Skeletal muscle satellite cell (primary cell): ENCODE data around the gene OR2A5. TPM values are rescaled to one million over a fixed set of nuclear protein-coding genes. Genes with fewer than 3 reads are reported as not detected.
"Not testable (repeated sequence)": the region's sequence is repeated elsewhere in the genome, so short reads cannot be mapped to it uniquely, and the experiment has no call there.

Experiments used
- H3K27me3 ChIP-seq: 2 replicates; pipeline ENCODE4 v1.7.0; 2013; ENCODE audit warnings: low read length; ENCODE audit not compliant: control insufficient read depth, insufficient read depth
- H3K36me3 ChIP-seq: 2 replicates; pipeline ENCODE4 v1.7.0; 2013; ENCODE audit warnings: mild to moderate bottlenecking, control low read depth, low read length; ENCODE audit not compliant: insufficient read depth
- H3K4me1 ChIP-seq: 2 replicates; pipeline ENCODE4 v1.7.0; 2013; ENCODE audit warnings: low read length; ENCODE audit not compliant: control insufficient read depth, insufficient read depth
- H3K4me2 ChIP-seq: 2 replicates; pipeline ENCODE4 v1.7.0; 2013; ENCODE audit warnings: mild to moderate bottlenecking, low read length
- H3K4me3 ChIP-seq: 2 replicates; pipeline ENCODE4 v1.7.0; 2013; ENCODE audit warnings: low read length
- H3K9ac ChIP-seq: 2 replicates; pipeline ENCODE4 v1.7.0; 2013; ENCODE audit warnings: mild to moderate bottlenecking, low read depth, low read length, moderate library complexity
- H3K9me3 ChIP-seq: replicated peaks from 2 replicates; pipeline ENCODE4 v1.7.0; 2013; ENCODE audit warnings: mild to moderate bottlenecking, control low read depth, low read length
- total RNA-seq: library from RNA; depleted of rRNA; stranded (reverse); fragments of >200 nt; gene quantifications from 2 replicates; pipeline ENCODE4 v1.2.3, GENCODE V29; 2012; rRNA removed

Gene OR2A5
- not detected in 2 replicates for total RNA-seq

- Histone ChIP-seq H3K9me3 (no peaks in the 10 kb centered on the region), H3K4me1 (no peaks in the 10 kb centered on the region), H3K4me3 (no peak within 1 kb of the TSS), H3K36me3 (no peaks in the 10 kb centered on the region), H3K27me3 (peaks cover 10% of the 10 kb centered on the region), H3K4me2 (no peak within 1 kb of the TSS), H3K9ac (no peak within 1 kb of the TSS)
Measured at GRCh38 chr7:144048648-144049047, at the start of gene OR2A5. OR2A5 (plus strand) TSS chr7:144048948; CDS start chr7:144050402, 1,454 bp downstream.

- no peak within 1 kb of the TSS for H3K4me2 ChIP-seq
- no peaks in the 10 kb centered on the region for H3K9me3 ChIP-seq
- peaks cover 11% of the 10 kb centered on the region for H3K4me1 ChIP-seq
- no peak within 1 kb of the TSS for H3K9ac ChIP-seq
- no peaks in the 10 kb centered on the region for H3K36me3 ChIP-seq
- no peaks in the 10 kb centered on the region for H3K27me3 ChIP-seq
- H3K4me3 ChIP-seq: no peak within 1 kb of the TSS
Measured at GRCh38 chr7:144000020-144000419, 48.7 kb upstream of the OR2A5 start, which contains the start of gene OR6B1. OR6B1 (plus strand) TSS chr7:144000320; CDS start chr7:144003997, 3,677 bp downstream.

GRCh38 chr7:144001543-144001942 is 47.2 kb upstream of the OR2A5 start:
- H3K36me3 ChIP-seq: no peaks in the 10 kb centered on the region
- H3K4me1 ChIP-seq: peaks cover 11% of the 10 kb centered on the region
- no peaks in the 10 kb centered on the region for H3K27me3 ChIP-seq
- no peak overlapping the region for H3K9ac ChIP-seq
- no peaks in the 10 kb centered on the region for H3K9me3 ChIP-seq
- peak overlapping the region; percentile 67 for H3K4me2 ChIP-seq
- H3K4me3 ChIP-seq: peak overlapping the region; percentile 48

- H3K4me3 ChIP-seq: no peak overlapping the region
- no peaks in the 10 kb centered on the region for H3K27me3 ChIP-seq
- peaks cover 11% of the 10 kb centered on the region for H3K4me1 ChIP-seq
- no peaks in the 10 kb centered on the region for H3K9me3 ChIP-seq
- H3K36me3 ChIP-seq: no peaks in the 10 kb centered on the region
- H3K9ac ChIP-seq: no peak overlapping the region
- no peak overlapping the region for H3K4me2 ChIP-seq
Measured at GRCh38 chr7:144004703-144005102, 44.0 kb upstream of the OR2A5 start.

GRCh38 chr7:144006029-144006691 is 42.6 kb upstream of the OR2A5 start:
- Histone ChIP-seq H3K36me3 (no peaks in the 10 kb centered on the region), H3K4me1 (peaks cover 9% of the 10 kb centered on the region), H3K4me2 (no peak overlapping the region), H3K4me3 (no peak overlapping the region), H3K9me3 (no peaks in the 10 kb centered on the region), H3K9ac (no peak overlapping the region), H3K27me3 (no peaks in the 10 kb centered on the region)

GRCh38 chr7:144006692-144007042 is 42.1 kb upstream of the OR2A5 start:
- H3K4me1 ChIP-seq: peaks cover 3% of the 10 kb centered on the region
- no peaks in the 10 kb centered on the region for H3K27me3 ChIP-seq
- no peak overlapping the region for H3K4me3 ChIP-seq
- H3K9ac ChIP-seq: no peak overlapping the region
- no peaks in the 10 kb centered on the region for H3K9me3 ChIP-seq
- H3K36me3 ChIP-seq: no peaks in the 10 kb centered on the region
- no peak overlapping the region for H3K4me2 ChIP-seq

- Histone ChIP-seq H3K36me3 (no peaks in the 10 kb centered on the region), H3K27me3 (no peaks in the 10 kb centered on the region), H3K4me3 (no peak overlapping the region), H3K9ac (no peak overlapping the region), H3K4me2 (no peak overlapping the region), H3K4me1 (no peaks in the 10 kb centered on the region), H3K9me3 (no peaks in the 10 kb centered on the region)
Measured at GRCh38 chr7:144009361-144009760, 39.4 kb upstream of the OR2A5 start.

- not testable (repeated sequence) for H3K4me1 ChIP-seq, H3K36me3 ChIP-seq, H3K4me2 ChIP-seq, H3K9ac ChIP-seq, H3K9me3 ChIP-seq, H3K4me3 ChIP-seq, H3K27me3 ChIP-seq
Measured at GRCh38 chr7:144010061-144010460, 38.7 kb upstream of the OR2A5 start.

GRCh38 chr7:144010821-144011220 is 37.9 kb upstream of the OR2A5 start:
- H3K4me1 ChIP-seq, H3K36me3 ChIP-seq, H3K9ac ChIP-seq, H3K9me3 ChIP-seq, H3K4me3 ChIP-seq, H3K27me3 ChIP-seq, H3K4me2 ChIP-seq: not testable (repeated sequence)

- no peaks in the 10 kb centered on the region for H3K36me3 ChIP-seq
- H3K27me3 ChIP-seq: no peaks in the 10 kb centered on the region
- no peak overlapping the region for H3K4me2 ChIP-seq
- no peaks in the 10 kb centered on the region for H3K9me3 ChIP-seq
- no peaks in the 10 kb centered on the region for H3K4me1 ChIP-seq
- no peak overlapping the region for H3K4me3 ChIP-seq
- H3K9ac ChIP-seq: no peak overlapping the region
Measured at GRCh38 chr7:144011458-144012230, 37.1 kb upstream of the OR2A5 start.

- H3K4me3 ChIP-seq: no peak overlapping the region
- H3K27me3 ChIP-seq: no peaks in the 10 kb centered on the region
- no peak overlapping the region for H3K4me2 ChIP-seq
- H3K9ac ChIP-seq: no peak overlapping the region
- H3K9me3 ChIP-seq: no peaks in the 10 kb centered on the region
- H3K36me3 ChIP-seq: no peaks in the 10 kb centered on the region
- H3K4me1 ChIP-seq: peaks cover 15% of the 10 kb centered on the region
Measured at GRCh38 chr7:144018065-144018464, 30.7 kb upstream of the OR2A5 start.

- Histone ChIP-seq H3K4me1 (peaks cover 15% of the 10 kb centered on the region), H3K9ac (peak overlapping the region; percentile 53), H3K36me3 (no peaks in the 10 kb centered on the region), H3K27me3 (no peaks in the 10 kb centered on the region), H3K4me3 (no peak overlapping the region), H3K9me3 (no peaks in the 10 kb centered on the region), H3K4me2 (peak overlapping the region; percentile 37)
Measured at GRCh38 chr7:144019457-144019856, 29.3 kb upstream of the OR2A5 start.
